SKM-1 treated with dmso at 0.1 percent for 144 hours (cell line): Measurements from ENCODE around the gene BDNF.
"Not testable (repeated sequence)": the region's sequence is repeated elsewhere in the genome, so short reads cannot be mapped to it uniquely, and the experiment has no call there.

Experiments
- DNase-seq: peaks from one replicate; lab custom pipeline; 2025; ENCODE audit not compliant: unreplicated experiment; lab: John Stamatoyannopoulos, UW

The BDNF gene

DNA sequence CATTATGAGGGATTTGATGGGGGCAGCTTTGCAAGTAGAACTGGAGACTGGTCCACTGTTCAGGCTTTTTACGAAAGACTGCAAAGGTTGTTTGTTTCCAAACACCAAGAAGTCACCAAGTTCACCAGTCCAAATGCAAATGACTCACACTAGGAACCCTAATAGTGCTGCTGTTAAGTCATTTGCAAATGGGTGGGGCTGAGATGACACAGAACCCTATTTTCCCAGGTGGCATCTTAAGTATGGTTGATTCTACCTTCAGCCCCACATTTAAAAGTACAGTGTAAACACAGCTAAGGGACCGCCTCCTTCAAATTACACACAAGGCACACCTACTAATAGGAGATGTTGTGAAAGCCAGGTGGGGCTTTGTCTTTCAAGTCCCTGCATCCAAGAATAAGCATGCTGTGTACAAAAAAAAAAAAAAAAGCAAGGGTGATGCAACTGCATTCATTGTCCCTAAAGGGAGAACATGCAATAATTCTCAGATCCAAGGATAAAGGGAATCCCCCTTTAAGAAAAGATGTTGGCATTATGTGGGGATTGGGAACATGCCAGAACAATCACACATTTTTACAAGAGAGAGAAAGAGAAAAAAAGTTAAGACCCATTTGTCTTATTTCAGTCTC is 27.3 kb downstream of the BDNF start:
- DNase-seq, result no peak

DNA sequence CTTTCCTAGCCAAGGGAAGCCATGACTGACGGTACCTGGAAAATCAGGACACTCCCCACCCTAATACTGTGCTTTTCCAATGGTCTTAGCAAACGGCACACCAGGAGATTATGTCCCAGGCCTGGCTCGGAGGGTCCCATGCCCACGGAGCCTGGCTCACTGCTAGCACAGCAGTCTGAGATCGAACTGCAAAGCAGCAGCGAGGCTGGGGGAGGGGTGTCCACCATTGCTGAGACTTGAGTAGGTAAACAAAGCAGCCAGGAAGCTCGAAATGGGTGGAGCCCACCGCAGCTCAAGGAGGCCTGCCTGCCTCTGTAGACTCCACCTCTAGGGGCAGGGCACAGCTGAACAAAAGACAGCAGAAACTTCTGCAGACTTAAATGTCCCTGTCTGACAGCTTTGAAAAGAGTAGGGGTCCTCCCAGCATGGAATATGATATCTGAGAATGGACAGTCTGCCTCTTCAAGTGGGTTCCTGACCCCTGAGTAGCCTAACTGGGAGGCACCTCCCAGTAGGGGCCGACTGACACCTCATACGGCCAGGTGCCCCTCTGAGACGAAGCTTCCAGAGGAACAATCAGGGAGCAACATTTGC is 34.6 kb downstream of the BDNF start:
- DNase-seq, result not testable (repeated sequence)

DNA sequence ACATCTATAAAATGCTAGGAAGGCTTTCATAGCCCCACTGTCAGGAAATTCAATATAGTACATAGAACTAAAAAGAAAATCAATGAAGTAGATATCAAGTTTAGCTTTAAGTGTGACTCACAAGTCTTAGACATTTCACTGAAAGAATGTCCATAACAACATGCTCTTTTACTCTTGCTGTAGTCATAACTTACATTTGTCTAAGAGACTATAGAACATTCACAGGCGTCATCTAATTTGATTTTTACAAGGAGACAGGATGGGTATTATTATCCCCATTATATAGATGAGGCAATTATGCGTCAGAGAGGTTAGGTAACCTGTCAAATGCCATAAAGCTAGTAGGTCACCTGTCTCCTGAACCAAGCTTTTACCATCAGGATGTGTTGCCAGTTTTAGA is 36.9 kb downstream of the BDNF start:
- no peak for DNase-seq

DNA sequence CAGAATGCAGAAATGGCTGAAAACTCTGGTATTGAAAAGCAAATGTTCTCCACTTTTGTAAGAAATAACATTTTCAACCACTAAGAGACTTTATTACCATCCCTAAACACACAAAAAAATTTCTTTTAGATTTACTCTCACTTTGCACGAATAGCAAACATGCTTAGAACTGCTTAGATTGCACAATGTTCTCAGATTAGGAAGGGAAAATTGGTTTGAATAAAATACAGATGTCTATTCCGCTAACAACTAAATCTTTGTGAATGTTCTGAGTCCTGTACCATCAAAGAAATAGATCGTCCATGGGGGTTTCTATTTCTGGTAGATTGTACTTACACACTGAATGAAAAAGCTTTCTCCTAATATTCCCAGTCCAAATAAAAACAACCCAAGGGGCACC is 40.1 kb downstream of the BDNF start:
- DNase-seq, result no peak

DNA sequence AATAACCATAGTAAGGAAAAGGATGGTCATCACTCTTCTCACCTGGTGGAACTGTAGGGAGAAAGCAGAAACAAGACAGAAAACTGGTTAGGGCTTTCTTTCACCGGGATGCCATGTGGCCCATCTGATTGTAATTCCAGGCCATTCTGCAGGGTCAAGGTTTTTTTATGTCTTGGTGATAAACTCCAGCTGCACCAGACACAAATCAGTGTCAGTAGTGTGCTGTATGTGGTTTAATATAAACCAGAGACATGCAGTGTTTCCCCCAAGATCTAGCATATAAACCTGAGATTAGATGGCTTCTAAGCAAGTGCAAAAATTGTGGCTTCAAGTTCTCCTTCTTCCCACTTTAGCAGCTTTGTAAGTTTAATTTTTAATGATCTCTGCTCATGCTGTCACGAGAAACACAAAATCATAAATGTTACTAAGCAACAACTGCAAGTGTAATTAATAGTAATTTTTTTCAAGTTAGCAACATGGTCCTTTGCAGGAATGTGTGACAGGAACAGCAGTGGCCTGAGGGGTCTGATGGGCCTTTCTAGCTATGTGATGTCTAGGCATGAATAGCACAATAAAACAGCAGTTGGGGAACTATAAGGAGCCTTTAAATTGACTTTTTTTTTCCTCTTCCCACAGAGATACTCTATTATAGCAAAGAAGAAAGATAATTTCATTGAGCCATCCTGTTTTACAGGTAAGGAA is 41.6 kb downstream of the BDNF start:
- DNase-seq, result no peak

DNA sequence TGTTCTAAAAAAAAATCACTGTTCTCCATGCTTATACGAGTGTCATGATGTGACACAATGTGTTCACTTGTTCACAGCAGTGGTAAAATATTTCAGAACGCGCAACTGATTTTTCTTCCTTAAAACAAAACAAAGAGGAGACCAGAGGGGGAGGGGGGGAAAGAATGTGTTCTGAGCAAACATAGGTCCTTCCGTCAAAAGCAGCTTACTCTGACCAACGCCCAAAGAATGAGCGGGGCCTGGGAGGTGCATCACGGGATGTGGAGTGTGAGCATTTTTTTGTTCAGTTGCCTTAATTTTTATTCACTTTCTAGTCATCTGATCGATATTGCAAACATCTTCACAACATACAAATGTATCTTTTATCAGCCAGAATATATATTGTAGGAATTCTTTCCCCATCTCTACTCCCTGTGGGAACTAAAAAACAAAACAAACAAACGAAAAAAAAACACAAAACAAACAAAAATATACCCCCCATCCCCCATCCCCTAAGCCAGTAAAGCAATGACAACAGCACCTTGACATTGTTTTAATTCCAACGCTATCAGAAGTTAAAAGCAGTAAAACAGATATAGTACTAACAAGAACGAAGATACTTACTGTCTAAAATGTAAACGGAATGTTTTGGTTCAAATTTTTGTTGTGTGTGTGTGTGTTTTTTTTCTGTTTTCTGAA is 43.3 kb downstream of the BDNF start:
- DNase-seq, result no peak

DNA sequence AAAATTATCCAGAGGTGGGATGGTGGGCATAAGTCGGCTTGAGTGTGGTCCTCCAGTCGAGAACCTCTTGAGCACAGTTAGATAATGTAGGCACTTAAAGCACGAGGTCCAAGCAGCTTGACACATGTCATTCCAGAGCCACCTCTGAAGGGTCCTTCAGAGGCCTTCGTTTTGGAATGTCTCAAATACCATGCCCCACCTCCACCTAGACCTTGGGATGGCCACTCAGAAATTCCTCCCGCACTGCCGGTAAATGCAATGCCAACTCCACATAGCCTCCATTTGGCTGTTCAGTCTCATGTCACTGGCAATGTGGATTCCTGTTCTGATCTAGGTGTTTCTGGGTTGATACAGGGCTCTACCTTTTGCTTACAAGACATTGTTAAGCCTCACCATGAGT is 43.9 kb downstream of the BDNF start:
- DNase-seq, result no peak

DNA sequence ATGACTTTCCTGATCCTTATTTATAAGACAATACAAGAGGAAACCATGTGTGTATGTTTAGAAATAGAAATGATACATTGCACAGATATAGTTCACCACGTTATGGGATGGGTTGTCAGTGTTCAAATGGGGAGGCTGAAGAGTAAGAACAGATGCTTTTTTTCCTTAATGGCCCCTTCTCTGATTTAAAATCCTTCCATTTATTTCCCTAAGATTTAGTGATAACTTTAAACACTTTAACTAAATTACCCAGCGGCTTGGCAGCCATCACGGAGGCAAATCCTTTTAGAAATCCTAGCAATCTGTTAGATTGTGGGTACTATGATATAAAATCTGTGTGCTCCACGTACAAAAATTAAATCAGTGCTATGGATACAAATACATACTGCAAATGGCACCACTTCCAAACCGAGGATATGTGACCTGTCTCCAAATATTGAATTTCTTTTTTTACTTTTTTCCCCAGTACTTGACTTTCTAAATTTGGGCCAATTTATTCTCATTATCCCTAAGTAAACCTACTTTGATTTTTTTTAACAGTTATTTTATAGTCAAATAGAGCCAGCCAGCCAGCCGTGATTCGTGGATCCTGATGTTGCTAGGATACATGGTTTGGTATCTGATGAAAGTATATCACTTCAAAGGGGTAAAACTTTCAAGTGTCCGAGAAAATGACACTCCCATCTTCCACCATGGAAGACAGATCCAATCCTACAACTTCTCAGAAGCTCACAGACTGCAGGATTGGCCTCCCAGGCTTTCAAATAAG is 46.1 kb downstream of the BDNF start:
- no peak for DNase-seq

DNA sequence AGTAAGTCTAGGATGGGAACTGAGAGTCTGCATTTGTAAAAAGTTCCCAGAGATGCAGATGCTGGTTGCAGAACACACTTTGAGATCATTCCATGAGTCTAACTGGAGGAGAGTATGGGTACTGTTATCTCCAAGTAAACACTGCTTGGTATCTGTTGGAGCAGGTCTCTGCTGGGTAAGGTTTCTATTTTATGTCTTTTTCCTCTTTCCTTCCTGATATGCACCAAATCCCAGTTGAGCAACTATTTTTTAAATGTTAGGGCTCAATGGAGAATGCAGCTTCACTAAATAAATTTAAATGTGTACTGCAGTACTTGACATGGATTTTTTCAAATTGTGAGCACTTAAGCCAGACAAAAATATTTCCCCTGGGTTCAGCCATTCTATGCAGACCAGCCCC is 48.5 kb downstream of the BDNF start:
- no peak for DNase-seq

DNA sequence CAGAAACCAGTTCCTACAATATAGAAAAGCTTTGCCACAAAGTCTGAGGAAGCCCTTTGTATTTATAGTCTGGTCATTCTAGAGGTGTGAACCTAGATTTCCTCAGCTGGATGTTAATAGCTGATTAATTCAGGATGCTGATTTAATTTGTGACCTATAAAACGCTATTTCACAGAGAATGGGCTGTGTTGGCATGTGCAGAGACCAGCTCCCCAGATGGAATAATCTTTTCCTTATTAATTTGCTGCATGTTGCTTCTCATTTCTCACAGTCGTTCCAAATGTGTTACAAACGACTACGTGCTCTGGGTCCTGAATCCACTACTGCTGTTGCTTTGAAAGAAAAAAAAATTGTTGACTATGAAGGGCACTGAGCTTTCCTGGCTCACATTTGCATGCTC is 49.3 kb downstream of the BDNF start:
- DNase-seq, result no peak

DNA sequence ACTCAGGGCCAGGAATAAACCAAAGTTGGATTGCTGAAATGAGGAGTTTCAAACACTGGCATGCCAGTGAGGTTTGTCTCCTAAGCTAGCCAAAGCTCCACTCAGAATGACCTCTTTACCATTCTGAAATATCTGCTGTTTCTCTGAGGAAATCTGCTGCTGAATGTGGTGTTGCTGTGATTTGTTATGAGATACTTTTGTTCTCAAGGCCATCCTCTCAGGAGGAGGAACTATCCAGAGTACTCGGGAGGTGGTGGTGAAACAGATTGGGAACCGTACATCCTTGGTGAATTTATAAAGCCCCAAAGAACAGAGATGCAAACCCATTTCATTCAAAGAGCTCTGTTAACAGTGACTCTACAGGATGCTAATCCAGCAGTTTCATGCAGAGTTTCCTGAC is 50.5 kb downstream of the BDNF start:
- DNase-seq, result no peak

DNA sequence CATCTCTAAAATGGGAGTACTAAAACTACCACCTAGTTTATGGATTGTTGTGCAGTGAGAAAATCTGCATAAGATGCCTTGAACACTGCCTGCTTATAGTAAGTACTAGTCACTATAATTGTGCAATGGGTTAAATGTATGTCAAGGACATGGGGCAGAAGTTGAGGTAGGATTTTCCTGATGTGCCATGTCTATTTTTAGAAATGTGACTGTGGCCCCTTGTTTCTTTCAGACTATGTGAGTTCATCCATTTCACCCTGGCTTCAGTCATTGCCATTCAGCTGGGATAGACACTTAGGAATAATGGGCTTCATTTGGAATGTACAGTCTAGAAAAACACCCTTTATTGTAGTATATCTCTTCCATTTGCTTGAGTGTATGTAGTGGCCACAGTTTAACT is 51.4 kb downstream of the BDNF start:
- DNase-seq, result no peak

DNA sequence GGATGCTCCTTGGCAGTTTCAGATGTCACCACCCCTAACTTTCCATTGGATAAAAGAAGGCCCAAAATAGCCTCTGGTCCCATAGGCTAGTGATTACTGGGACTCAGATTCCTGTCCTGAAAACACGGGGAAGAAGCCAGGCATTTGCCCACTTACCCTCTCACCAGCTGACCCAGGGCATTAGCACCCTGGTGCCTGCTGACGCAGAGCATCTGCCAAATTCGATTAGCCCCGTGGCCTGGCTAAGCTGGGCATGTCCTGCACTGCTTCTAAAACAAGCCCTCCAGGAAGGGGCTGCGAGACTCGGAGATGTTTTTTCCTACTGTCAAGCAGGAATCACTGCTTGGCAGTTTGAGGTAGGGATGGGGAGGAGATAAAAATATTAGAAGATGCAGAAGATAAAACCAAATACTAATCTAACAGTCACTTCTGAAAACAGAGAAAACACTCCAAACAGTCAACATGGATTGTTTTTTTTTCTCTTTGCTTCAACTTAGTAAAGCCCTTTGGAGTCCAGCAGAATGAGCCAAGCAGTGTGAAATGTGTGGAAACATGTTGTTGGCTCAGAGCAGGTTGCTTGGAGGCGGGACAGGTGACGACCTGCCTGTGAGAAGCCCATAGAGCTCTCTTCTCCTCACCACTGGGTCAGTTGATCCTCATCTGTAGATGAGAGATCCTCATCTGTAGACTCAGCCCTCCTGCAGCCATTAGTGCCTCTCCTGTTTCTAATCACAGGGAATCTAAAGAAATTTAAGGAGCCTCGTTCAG is 54.0 kb downstream of the BDNF start:
- DNase-seq, result no peak

DNA sequence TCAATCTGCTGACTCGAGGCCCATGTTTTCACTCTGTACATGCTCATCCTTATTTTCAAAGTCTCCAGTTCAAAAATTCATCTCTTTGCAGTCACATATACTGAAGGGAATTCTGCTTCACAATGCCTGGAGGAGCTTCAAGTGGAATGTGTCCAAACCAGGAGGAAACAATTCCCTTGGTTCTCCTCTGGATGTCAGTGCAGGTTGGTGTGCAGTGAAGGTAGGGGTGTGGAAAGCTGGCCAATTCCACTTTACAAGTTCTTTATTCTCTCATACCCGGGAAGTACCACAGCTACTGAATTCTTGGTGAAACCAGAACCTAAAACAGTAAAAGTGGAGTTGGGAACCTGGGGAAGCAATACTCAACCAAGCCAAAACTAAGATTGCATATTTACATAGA is 57.3 kb downstream of the BDNF start:
- no peak for DNase-seq

DNA sequence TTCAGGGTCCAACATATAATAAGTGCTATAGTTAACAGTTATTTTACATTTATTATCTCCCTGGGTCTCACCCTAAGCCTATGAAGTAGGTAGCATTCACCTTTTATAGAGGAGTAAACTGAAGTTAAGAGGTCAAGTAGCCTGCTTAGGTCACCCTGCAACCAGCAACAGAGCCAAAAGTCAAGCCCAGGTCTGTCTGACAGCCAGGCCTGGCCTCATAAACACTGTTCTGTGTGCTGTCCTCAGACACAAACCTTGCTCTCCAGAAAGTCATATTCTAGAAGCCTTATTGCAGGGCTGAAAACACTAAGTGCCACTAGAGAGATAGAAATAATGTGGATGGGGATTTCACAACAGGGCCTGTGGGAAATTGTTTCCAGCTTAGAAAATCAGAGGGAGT is 59.3 kb downstream of the BDNF start:
- DNase-seq, result no peak

DNA sequence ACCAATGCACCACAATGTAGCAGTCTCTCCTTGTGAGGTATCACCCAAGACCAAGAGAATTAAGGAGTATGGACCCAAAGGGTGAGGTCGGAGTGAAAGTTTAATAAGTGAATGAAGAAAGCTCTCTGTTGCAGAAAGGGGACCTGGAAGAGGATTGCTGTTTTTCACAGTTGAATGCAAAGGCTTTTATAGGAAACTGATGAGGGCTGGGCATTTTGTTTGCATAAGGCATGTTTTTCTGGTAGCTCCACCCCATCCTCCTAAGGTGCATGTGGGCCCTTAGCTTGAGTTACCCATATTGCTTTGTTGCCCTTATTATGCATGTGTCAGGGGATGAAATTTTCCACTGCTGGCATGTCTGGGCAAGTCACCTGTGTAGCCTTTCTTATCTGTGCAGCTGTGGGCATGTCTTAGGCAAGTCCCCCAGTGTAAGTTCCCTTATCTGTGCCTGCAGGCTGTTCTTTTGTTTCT is 64.7 kb downstream of the BDNF start:
- no peak for DNase-seq

DNA sequence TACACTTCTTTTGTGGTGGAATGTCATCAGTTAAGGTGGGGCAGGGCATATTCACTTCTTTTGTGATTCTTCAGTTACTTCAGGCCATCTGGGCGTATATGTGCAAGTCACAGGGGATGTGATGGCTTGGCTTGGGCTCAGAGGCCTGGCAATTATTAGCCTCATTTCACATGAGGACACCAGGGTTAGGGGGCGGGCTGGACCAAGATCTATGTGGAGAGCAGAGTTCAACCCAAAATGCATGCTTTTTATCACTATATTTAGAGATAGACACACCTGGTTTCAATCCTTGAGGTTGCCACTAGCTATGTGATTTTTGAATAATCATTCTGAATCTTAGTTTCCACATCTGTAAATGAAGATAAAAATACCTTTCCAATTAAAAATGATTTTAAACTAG is 65.5 kb downstream of the BDNF start:
- DNase-seq, result not testable (repeated sequence)

DNA sequence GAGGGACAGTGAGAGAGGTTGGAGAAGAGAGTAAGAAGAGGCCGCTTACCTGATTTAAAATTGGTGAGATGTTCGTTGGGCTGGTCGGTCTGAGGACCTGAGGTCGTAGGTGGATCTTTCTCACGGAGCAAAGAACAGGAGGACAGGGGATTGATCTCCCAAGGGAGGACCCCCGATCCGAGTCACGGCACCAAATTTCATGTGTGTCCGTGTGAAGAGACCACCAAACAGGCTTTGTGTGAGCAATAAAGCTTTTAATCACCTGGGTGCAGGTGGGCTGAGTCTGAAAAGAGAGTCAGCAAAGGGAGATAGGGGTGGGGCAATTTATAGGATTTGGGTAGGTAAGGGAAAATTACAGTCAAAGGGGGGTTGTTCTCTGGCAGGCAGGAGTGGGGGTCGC is 66.0 kb downstream of the BDNF start:
- DNase-seq, result not testable (repeated sequence)

DNA sequence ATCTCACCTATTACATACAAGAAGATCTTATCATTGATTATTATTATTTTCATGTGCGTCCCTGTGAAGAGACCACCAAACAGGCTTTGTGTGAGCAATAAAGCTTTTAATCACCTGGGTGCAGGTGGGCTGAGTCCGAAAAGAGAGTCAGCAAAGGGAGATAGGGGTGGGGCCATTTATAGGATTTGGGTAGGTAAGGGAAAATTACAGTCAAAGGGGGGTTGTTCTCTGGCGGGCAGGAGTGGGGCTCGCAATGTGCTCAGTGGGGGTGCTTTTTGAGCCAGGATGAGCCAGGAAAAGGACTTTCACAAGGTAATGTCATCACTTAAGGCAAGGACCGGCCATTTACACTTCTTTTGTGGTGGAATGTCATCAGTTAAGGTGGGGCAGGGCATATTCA is 71.2 kb downstream of the BDNF start:
- DNase-seq, result not testable (repeated sequence)

DNA sequence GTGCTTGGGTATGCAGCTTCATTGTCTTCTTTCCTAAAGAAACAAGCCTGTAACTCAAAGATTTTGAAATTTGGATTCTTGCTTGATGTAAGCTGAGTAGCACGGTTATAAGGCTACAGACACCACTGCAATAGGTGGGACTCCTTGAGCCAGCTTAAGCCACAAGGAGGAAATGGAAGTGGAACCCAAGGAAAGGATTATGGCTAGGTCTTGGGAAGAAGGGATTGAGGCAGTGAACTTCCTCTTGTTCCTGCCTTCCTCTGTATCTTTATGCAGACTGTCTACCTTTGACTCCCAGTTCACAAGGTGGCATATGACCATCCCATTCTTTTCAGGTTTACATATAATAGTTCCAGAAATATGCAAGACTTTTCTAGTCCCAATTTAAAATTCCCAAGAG is 72.3 kb downstream of the BDNF start:
- DNase-seq, result no peak
